H1 (cell line): ENCODE measurements around the gene SHPK. TPM values are rescaled to one million over a fixed set of nuclear protein-coding genes. Genes with fewer than 3 reads are reported as not detected.

ENCODE experiments used
- CTCF ChIA-PET: fragments of 300-600 bp; sonication (Branson Sonifier 250); formaldehyde crosslinking; loops from one replicate; lab custom pipeline; 2021; ENCODE audit not compliant: partially characterized antibody; lab: Charles Lee
- POLR2A ChIA-PET: fragments of 300-600 bp; sonication (Branson Sonifier 250); formaldehyde crosslinking; loops from one replicate; lab custom pipeline; 2021; ENCODE audit warnings: inconsistent platforms; ENCODE audit not compliant: partially characterized antibody; lab: Charles Lee
- DNase-seq, 2 experiments: peaks; one replicate each; pipeline versions ENCODE4 v3.0.0 to v3.0.0-alpha.2; 2010 to 2022; ENCODE audit warnings: low spot score in 2 of 2, low read depth in 1 of 2, mixed read lengths in 1 of 2
- FAIRE-seq: peaks from 2 replicates; lab custom pipeline; 2011; peaks lifted over from hg19 to GRCh38; lab: Jason Lieb, UNC
- H2AFZ ChIP-seq: 2 replicates; pipeline ENCODE4 v1.8.1; 2012; ENCODE audit warnings: low read length, inconsistent platforms
- H2AK5ac ChIP-seq: 2 replicates; pipeline ENCODE4 v1.6.1; 2013; ENCODE audit warnings: low read depth, low read length
- H2BK120ac ChIP-seq: replicated peaks from 2 replicates; pipeline ENCODE3; 2013; ENCODE audit warnings: low read depth, low read length, inconsistent platforms
- H2BK12ac ChIP-seq: 2 replicates; pipeline ENCODE4 v1.6.1; 2013; ENCODE audit warnings: low read depth, low read length
- H2BK15ac ChIP-seq: 2 replicates; pipeline ENCODE4 v1.6.1; 2013; ENCODE audit warnings: low read length
- H2BK20ac ChIP-seq: 2 replicates; pipeline ENCODE4 v1.6.1; 2013; ENCODE audit warnings: low read length
- H2BK5ac ChIP-seq: 2 replicates; pipeline ENCODE4 v1.6.1; 2013; ENCODE audit warnings: low read depth, low read length
- H3K14ac ChIP-seq: 2 replicates; pipeline ENCODE4 v1.6.1; 2013; ENCODE audit warnings: inconsistent platforms; ENCODE audit not compliant: insufficient read length
- H3K18ac ChIP-seq: 2 replicates; pipeline ENCODE4 v1.6.1; 2013; ENCODE audit warnings: low read length; ENCODE audit errors: extremely low read depth
- H3K23ac ChIP-seq: 2 replicates; pipeline ENCODE4 v1.6.1; 2013; ENCODE audit warnings: inconsistent platforms; ENCODE audit not compliant: insufficient read length
- H3K23me2 ChIP-seq: 2 replicates; pipeline ENCODE4 v1.6.1; 2013; ENCODE audit warnings: low read depth, low read length
- H3K27ac ChIP-seq: 2 replicates; pipeline ENCODE4 v1.6.1; 2011; ENCODE audit warnings: low read depth, low read length, inconsistent platforms
- H3K27me3 ChIP-seq, 4 experiments: replicated peaks in 1 of 4; 1 replicate in 1 of 4; 2 replicates in 3 of 4; pipeline versions ENCODE4 v1.6.1 to v1.8.1; 2011 to 2013; ENCODE audit warnings: low read length in 3 of 4, mild to moderate bottlenecking in 3 of 4, inconsistent platforms in 2 of 4, mixed read lengths in 2 of 4, moderate library complexity in 1 of 4; ENCODE audit not compliant: control insufficient read depth in 3 of 4, insufficient read depth in 3 of 4; ENCODE audit errors: extremely low read depth in 1 of 4
- H3K36me3 ChIP-seq, 4 experiments: 2 replicates each; pipeline versions ENCODE4 v1.6.1 to v1.8.1; 2011 to 2013; ENCODE audit warnings: mild to moderate bottlenecking in 4 of 4, low read length in 3 of 4, moderate library complexity in 2 of 4, control low read depth in 1 of 4, inconsistent platforms in 1 of 4; ENCODE audit not compliant: insufficient read depth in 4 of 4, control insufficient read depth in 2 of 4
- H3K4ac ChIP-seq: replicated peaks from 2 replicates; pipeline ENCODE3; 2013; ENCODE audit warnings: low read length, low read depth, mixed read lengths, inconsistent platforms; ENCODE audit not compliant: insufficient read length
- H3K4me1 ChIP-seq, 4 experiments: replicated peaks in 1 of 4; 1 replicate in 1 of 4; 2 replicates in 3 of 4; pipeline versions ENCODE4 v1.6.1 to v1.8.1; 2011 to 2013; ENCODE audit warnings: low read length in 3 of 4, inconsistent platforms in 2 of 4, mixed read lengths in 1 of 4; ENCODE audit not compliant: insufficient read depth in 4 of 4, control insufficient read depth in 3 of 4
- H3K4me2 ChIP-seq, 2 experiments: 2 replicates each; pipeline versions ENCODE4 v1.6.1 to v1.8.1; 2011 to 2013; ENCODE audit warnings: low read depth in 2 of 2, low read length in 2 of 2, control low read depth in 1 of 2, inconsistent platforms in 1 of 2, mild to moderate bottlenecking in 1 of 2; ENCODE audit not compliant: insufficient read depth in 1 of 2
- H3K4me3 ChIP-seq, 4 experiments: fragments of 200-600, 300-600 bp in 1 of 4; sonication (generic), shearing (Covaris generic), sonication (Bioruptor Twin) in 1 of 4; 2 replicates each; pipeline versions ENCODE4 v1.5.1 to v1.8.1; 2011 to 2016; ENCODE audit warnings: low read length in 4 of 4, low read depth in 3 of 4, control low read depth in 2 of 4, inconsistent platforms in 2 of 4, mild to moderate bottlenecking in 2 of 4, mixed read lengths in 1 of 4, moderate library complexity in 1 of 4; ENCODE audit not compliant: insufficient read depth in 2 of 4; ENCODE audit errors: extremely low read depth in 1 of 4
- H3K56ac ChIP-seq: replicated peaks from 2 replicates; pipeline ENCODE3; 2013; ENCODE audit warnings: low read depth, mild to moderate bottlenecking, mixed read lengths, low read length, inconsistent platforms; ENCODE audit not compliant: insufficient read length
- H3K79me1 ChIP-seq: 2 replicates; pipeline ENCODE4 v1.6.1; 2013; ENCODE audit warnings: low read depth, low read length, control low read depth
- H3K79me2 ChIP-seq, 2 experiments: 2 replicates each; pipeline versions ENCODE4 v1.6.1 to v1.8.1; 2012 to 2013; ENCODE audit warnings: low read length in 2 of 2, mild to moderate bottlenecking in 2 of 2, inconsistent platforms in 1 of 2; ENCODE audit not compliant: insufficient read depth in 2 of 2, control insufficient read depth in 1 of 2
- H3K9ac ChIP-seq, 4 experiments: replicated peaks in 1 of 4; 1 replicate in 1 of 4; 2 replicates in 3 of 4; pipeline versions ENCODE4 v1.6.1 to v1.8.1; 2011 to 2013; ENCODE audit warnings: low read depth in 3 of 4, low read length in 3 of 4, control low read depth in 2 of 4, mild to moderate bottlenecking in 2 of 4, moderate library complexity in 2 of 4, inconsistent platforms in 1 of 4; ENCODE audit errors: extremely low read depth in 1 of 4
- H3K9me3 ChIP-seq, 2 experiments: 2 replicates each; pipeline versions ENCODE4 v1.6.1 to v1.8.1; 2012 to 2013; ENCODE audit warnings: mild to moderate bottlenecking in 2 of 2, moderate library complexity in 2 of 2, control low read depth in 1 of 2, inconsistent platforms in 1 of 2, low read depth in 1 of 2, low read length in 1 of 2, mixed read lengths in 1 of 2; ENCODE audit not compliant: insufficient read depth in 2 of 2
- H4K20me1 ChIP-seq, 2 experiments: replicated peaks in 1 of 2; 2 replicates each; pipeline versions ENCODE3 to v1.8.1; 2011 to 2013; ENCODE audit warnings: inconsistent platforms in 2 of 2, low read length in 2 of 2, mild to moderate bottlenecking in 1 of 2; ENCODE audit not compliant: insufficient read depth in 2 of 2, control insufficient read depth in 1 of 2
- H4K5ac ChIP-seq: 2 replicates; pipeline ENCODE4 v1.6.1; 2013; ENCODE audit warnings: low read length, low read depth, mixed read lengths, inconsistent platforms; ENCODE audit not compliant: insufficient read length
- H4K8ac ChIP-seq: 2 replicates; pipeline ENCODE4 v1.8.0; 2013; ENCODE audit warnings: mild to moderate bottlenecking, moderate library complexity, low read length, inconsistent platforms; ENCODE audit not compliant: insufficient read depth; ENCODE audit errors: extremely low read depth
- H4K91ac ChIP-seq: replicated peaks from 2 replicates; pipeline ENCODE3; 2013; ENCODE audit warnings: low read length, mixed read lengths, inconsistent platforms; ENCODE audit not compliant: insufficient read length
- RNF2 ChIP-seq: fragments of 200-900, 300-1000 bp; sonication (generic); IDR thresholded peaks from 2 replicates; pipeline ENCODE4 v1.7.1; 2016; ENCODE audit warnings: borderline replicate concordance, low read depth, mild to moderate bottlenecking, antibody characterized with exemption, low read length; ENCODE audit not compliant: poor library complexity, severe bottlenecking; ENCODE audit errors: missing control alignments
- WGBS, 2 experiments: shearing (Covaris generic) in 1 of 2; methylation state at CpG; one replicate each; pipeline versions ENCODE4 v1.1.6 to v1.1.7; 2013 to 2015; ENCODE audit warnings: low lambda C conversion rate in 2 of 2, mixed read lengths in 2 of 2, inconsistent platforms in 1 of 2, low coverage in 1 of 2, missing lambda C conversion rate in 1 of 2; ENCODE audit not compliant: insufficient replicate concordance in 2 of 2, insufficient coverage in 1 of 2, insufficient read length in 1 of 2; ENCODE audit errors: extremely low coverage in 1 of 2, missing lambda C conversion rate in 1 of 2; 5-methylcytosine and 5-hydroxymethylcytosine counted together
- polyA plus RNA-seq, 7 experiments: library from polyadenylated mRNA; depleted of rRNA in 3 of 7; stranded (reverse) in 5 of 7; unstranded in 2 of 7; fragments of >200 nt in 5 of 7; fragments of 200-250 nt in 2 of 7; gene quantifications; 1 replicate in 5 of 7; 2 replicates in 1 of 7; 4 replicates in 1 of 7; pipeline versions ENCODE4 v1.2.1 to v1.2.3, GENCODE V29; 2011 to 2013; ENCODE audit warnings: missing spikeins in 2 of 7, mixed read lengths in 2 of 7
- total RNA-seq: library from RNA; stranded (reverse); fragmentation: NEBNext Ultra II Directional; extraction: Animal tissue kit (Norgen Biotek cat#: 25700); gene quantifications from 2 replicates; pipeline ENCODE4 v1.2.1, GENCODE V29; 2021

The SHPK gene
- total and polyA plus RNA-seq, 2 of the 8 experiments (the other 6 are each of a cell fraction or from before 2014, with no cell fraction given), result 28.6 to 36.7 TPM

DNA sequence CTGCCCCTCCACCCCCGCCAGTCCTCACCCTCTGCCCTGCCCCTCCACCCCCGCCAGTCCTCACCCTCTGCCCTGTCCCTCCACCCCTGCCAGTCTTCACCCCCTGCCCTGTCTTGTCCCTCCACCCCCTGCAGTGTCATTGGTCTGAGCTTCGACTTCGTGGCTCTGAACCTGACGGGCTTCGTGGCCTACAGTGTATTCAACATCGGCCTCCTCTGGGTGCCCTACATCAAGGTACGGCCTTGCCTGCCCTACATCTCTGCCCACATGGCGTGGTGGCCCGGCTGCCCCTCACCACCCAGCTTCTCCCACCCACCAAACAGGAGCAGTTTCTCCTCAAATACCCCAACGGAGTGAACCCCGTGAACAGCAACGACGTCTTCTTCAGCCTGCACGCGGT is 20.3 kb upstream of the SHPK start:
- no peak overlapping the region; the same call in 1 of the 2 replicates for H4K8ac ChIP-seq
- no peak overlapping the region for H4K5ac ChIP-seq
- H3K56ac ChIP-seq, result no peak overlapping the region
- no peak overlapping the region for H3K4me2 ChIP-seq
- no peak overlapping the region for H2AK5ac ChIP-seq
- FAIRE-seq (no peak), DNase-seq (no peak)
- H2AFZ ChIP-seq, result no peak overlapping the region
- H3K36me3 ChIP-seq, result peaks cover 0 to 6% (median 2%) of the 10 kb centered on the region in 4 experiments; a peak in 4 of 8 replicates
- POLR2A ChIA-PET, result interaction anchor here (1.3 to 18.4 kb wide), 6 partner anchors 7 to 20 kb away, joined by 3 to 194 read pairs (median 10); partner anchors contain the start of genes CTNS, EMC6, SHPK and TAX1BP3
- no peaks in the 10 kb centered on the region; the same call in 1 of the 2 replicates for H3K79me1 ChIP-seq
- no peak overlapping the region; the same call in 1 of the 2 replicates for H3K27ac ChIP-seq
- H2BK120ac ChIP-seq, result no peak overlapping the region
- no peak overlapping the region for H2BK20ac ChIP-seq
- no peak overlapping the region for H2BK5ac ChIP-seq
- no peak overlapping the region for H3K4me3 ChIP-seq
- no peak overlapping the region for H2BK15ac ChIP-seq
- CTCF ChIA-PET, result interaction anchor here (1.5 kb wide), 1 partner anchor 11 kb away, joined by 7 read pairs; no protein-coding TSS in a partner anchor
- H3K9me3 ChIP-seq, result no peaks in the 10 kb centered on the region
- no peak overlapping the region for H2BK12ac ChIP-seq
- H3K9ac ChIP-seq, result no peak overlapping the region
- H4K91ac ChIP-seq, result no peak overlapping the region
- peaks cover 2 to 4% of the 10 kb centered on the region in 2 experiments for H4K20me1 ChIP-seq
- H3K79me2 ChIP-seq, result no peaks in the 10 kb centered on the region
- H3K23me2 ChIP-seq, result no peaks in the 10 kb centered on the region; the same call in 1 of the 2 replicates
- H3K4ac ChIP-seq, result no peak overlapping the region
- H3K18ac ChIP-seq, result no peak overlapping the region
- no peak overlapping the region for H3K14ac ChIP-seq
- no peaks in the 10 kb centered on the region; a peak in 1 of 7 replicates for H3K27me3 ChIP-seq
- H3K4me1 ChIP-seq, result peaks cover 0 to 3% (median 1%) of the 10 kb centered on the region in 4 experiments; a peak in 3 of 7 replicates
- no peak overlapping the region for H3K23ac ChIP-seq
- WGBS, 2 experiments, result 93% methylated on average over 14 of the region's 16 CpGs; no CpG with 5 or more reads in 1 of the 2 experiments
- TF ChIP-seq RNF2, result no peak
